Esophagus muscularis mucosa (tissue), 4 donors: ENCODE data around the gene PTPN9. TPM values are rescaled to one million over a fixed set of nuclear protein-coding genes. Genes with fewer than 3 reads are reported as not detected.
"Not testable (repeated sequence)": the region's sequence is repeated elsewhere in the genome, so short reads cannot be mapped to it uniquely, and the experiment has no call there.

Experiments used
- DNase-seq: peaks from one replicate; pipeline ENCODE4 v3.0.0-alpha.2; 2017; ENCODE audit errors: extremely low spot score
- H3K27ac ChIP-seq, 4 donors: fragments of 200-600 bp; sonication (generic); replicated peaks in 1 of 4; 1 replicate in 3 of 4; 2 replicates in 1 of 4; pipeline ENCODE4 v1.5.1; 2016 to 2019; ENCODE audit warnings: mild to moderate bottlenecking in 1 of 4
- H3K27me3 ChIP-seq, 4 donors: fragments of 200-600 bp; sonication (generic); one replicate each; pipeline versions ENCODE4 v1.5.1 to v1.6.0; 2016 to 2019
- H3K36me3 ChIP-seq, 4 donors: fragments of 200-600 bp; sonication (generic); one replicate each; pipeline ENCODE4 v1.5.1; 2016 to 2019
- H3K4me1 ChIP-seq, 4 donors: fragments of 200-600 bp; sonication (generic); one replicate each; pipeline ENCODE4 v1.5.1; 2016 to 2019
- H3K4me3 ChIP-seq, 4 donors: fragments of 200-600 bp; sonication (generic); 1 replicate in 2 of 4; 2 replicates in 2 of 4; pipeline ENCODE4 v1.5.1; 2016 to 2019; ENCODE audit warnings: mild to moderate bottlenecking in 4 of 4, moderate library complexity in 1 of 4
- H3K9me3 ChIP-seq, 4 donors: fragments of 200-600 bp; sonication (generic); 1 replicate in 3 of 4; 2 replicates in 1 of 4; pipeline ENCODE4 v1.5.1; 2016 to 2019
- EP300 ChIP-seq: sonication (generic); formaldehyde crosslinking; IDR thresholded peaks from one replicate; pipeline ENCODE4 v1.6.1; 2017; ENCODE audit warnings: antibody characterized with exemption
- POLR2A ChIP-seq: fragments of 450-650 bp; IDR thresholded peaks from one replicate; pipeline ENCODE4 v1.6.1; 2017; ENCODE audit warnings: antibody characterized with exemption, moderate library complexity, mild to moderate bottlenecking, low read depth
- POLR2AphosphoS5 ChIP-seq, 2 donors: sonication (generic); formaldehyde crosslinking; IDR thresholded peaks; one replicate each; pipeline ENCODE4 v1.6.1; 2017; ENCODE audit warnings: antibody characterized with exemption in 2 of 2
- WGBS: methylation state at CpG from one replicate; pipeline ENCODE4 v1.1.5; 2018; 5-methylcytosine and 5-hydroxymethylcytosine counted together
- intact Hi-C: fragments of 100-400 bp; cut with DNase I; formaldehyde crosslinking; loops from one replicate; pipeline ENCODE4 v1.15.1; 2023
- total RNA-seq, 4 donors: library from RNA; depleted of rRNA; stranded (reverse); fragments of >200 nt; gene quantifications; one replicate each; pipeline versions ENCODE4 v1.1.0 to v1.2.1, GENCODE V29; 2016
- TF ChIP-seq, protein P1 (sequence below), 3 experiments: fragments of 200-600 bp in 2 of 3; fragments of 450-650 bp in 1 of 3; sonication (generic) in 2 of 3; IDR thresholded peaks; one replicate each; pipeline ENCODE4 v1.5.1; 2017 to 2019; ENCODE audit warnings: antibody characterized with exemption in 3 of 3, mild to moderate bottlenecking in 2 of 3, moderate library complexity in 1 of 3

PTPN9 gene
- total RNA-seq, 4 donors from 2014 or later: 20.3 to 31.6 (median 27.5) TPM

- Histone ChIP-seq H3K27ac (peak overlapping the region; percentile 97 to 100 (median 100)), H3K4me3 (peak overlapping the region; percentile 88 to 95 (median 89)), H3K27me3 (no peaks in the 10 kb centered on the region), H3K9me3 (no peaks in the 10 kb centered on the region), H3K36me3 (no peaks in the 10 kb centered on the region), H3K4me1 (peaks cover 26 to 65% (median 50%) of the 10 kb centered on the region in 4 donors)
- intact Hi-C loops: loop anchor here (5.0 kb wide), 1 partner anchor 128 kb away; the partner anchor contains the start of gene PTPN9
- 45% methylated on average over 14 of the region's 14 CpGs for WGBS
- TF ChIP-seq POLR2AphosphoS5 (IDR thresholded peaks at IDR 0.05) (no peak), EP300 (no peak), POLR2A (no peak)
- TF ChIP-seq, protein P1, sequence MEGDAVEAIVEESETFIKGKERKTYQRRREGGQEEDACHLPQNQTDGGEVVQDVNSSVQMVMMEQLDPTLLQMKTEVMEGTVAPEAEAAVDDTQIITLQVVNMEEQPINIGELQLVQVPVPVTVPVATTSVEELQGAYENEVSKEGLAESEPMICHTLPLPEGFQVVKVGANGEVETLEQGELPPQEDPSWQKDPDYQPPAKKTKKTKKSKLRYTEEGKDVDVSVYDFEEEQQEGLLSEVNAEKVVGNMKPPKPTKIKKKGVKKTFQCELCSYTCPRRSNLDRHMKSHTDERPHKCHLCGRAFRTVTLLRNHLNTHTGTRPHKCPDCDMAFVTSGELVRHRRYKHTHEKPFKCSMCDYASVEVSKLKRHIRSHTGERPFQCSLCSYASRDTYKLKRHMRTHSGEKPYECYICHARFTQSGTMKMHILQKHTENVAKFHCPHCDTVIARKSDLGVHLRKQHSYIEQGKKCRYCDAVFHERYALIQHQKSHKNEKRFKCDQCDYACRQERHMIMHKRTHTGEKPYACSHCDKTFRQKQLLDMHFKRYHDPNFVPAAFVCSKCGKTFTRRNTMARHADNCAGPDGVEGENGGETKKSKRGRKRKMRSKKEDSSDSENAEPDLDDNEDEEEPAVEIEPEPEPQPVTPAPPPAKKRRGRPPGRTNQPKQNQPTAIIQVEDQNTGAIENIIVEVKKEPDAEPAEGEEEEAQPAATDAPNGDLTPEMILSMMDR (IDR thresholded peaks at IDR 0.05): no peak
- DNase-seq: no peak
These were observed 129.4 kb downstream of the PTPN9 start for GRCh38 chr15:75449585-75450306.

- H3K9me3 ChIP-seq, DNase-seq, H3K36me3 ChIP-seq, H3K4me3 ChIP-seq, intact Hi-C loops, H3K27me3 ChIP-seq, H3K27ac ChIP-seq: not testable (repeated sequence)
- 67% methylated on average over 13 of the region's 13 CpGs for WGBS
- peaks cover 20 to 75% (median 57%) of the 10 kb centered on the region in 4 donors for H3K4me1 ChIP-seq
These were observed 130.9 kb downstream of the PTPN9 start for GRCh38 chr15:75448171-75448570.

DNA sequence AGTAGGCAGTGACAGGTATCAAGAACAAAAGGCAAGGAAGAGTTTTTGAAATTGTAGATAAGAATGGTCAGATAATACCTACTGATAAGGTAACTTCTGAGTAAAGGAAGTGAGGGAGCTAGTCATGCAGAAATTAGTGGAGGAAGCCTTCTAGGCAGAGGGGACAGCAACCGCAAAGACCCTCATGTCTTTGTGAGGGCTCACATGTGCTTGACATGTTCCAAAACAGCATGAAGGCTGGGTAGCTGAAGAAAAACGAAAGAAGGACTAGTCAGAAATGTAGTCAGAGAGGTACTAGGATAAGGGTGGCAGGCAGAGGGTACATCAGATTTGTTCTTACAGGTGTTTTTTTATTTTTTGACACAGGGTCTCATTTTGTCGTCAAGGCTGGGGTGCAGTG is 133.0 kb downstream of the PTPN9 start:
- DNase-seq: no peak
- 84% methylated on average over 3 of the region's 3 CpGs for WGBS
- Histone ChIP-seq H3K27ac (no peak overlapping the region), H3K4me3 (no peak overlapping the region), H3K4me1 (peaks cover 14 to 69% (median 54%) of the 10 kb centered on the region in 4 donors), H3K36me3 (peaks cover 0 to 12% (median 5%) of the 10 kb centered on the region in 4 donors), H3K27me3 (no peaks in the 10 kb centered on the region), H3K9me3 (no peaks in the 10 kb centered on the region)
- TF ChIP-seq POLR2AphosphoS5 (IDR thresholded peaks at IDR 0.05) (no peak), EP300 (no peak), POLR2A (no peak)
- TF ChIP-seq, protein P1 (IDR thresholded peaks at IDR 0.05): no peak
- intact Hi-C loops: no loop called here

DNA sequence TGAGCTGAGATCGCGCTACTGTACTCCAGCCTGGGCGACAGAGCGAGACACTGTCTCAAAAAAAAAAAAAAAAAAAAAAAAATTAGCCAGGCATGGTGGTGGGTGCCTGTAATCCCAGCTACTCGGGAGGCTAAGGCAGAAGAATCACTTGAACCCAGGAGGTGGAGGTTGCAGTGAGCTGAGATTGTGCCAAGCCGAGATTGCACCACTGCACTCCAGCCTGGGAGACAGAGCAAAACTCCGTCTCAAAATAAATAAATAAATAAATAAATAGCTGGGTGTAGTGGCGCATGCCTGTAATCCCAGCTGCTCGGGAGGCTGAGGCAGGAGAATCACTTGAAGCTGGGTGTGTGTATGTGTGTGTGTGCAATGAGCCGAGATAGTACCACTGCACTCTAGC is 133.8 kb downstream of the PTPN9 start:
- DNase-seq, H3K27ac ChIP-seq, intact Hi-C loops, H3K4me3 ChIP-seq, H3K27me3 ChIP-seq, H3K9me3 ChIP-seq: not testable (repeated sequence)
- H3K36me3 ChIP-seq: peaks cover 0 to 13% (median 6%) of the 10 kb centered on the region in 4 donors
- WGBS: 90% methylated on average over 10 of the region's 10 CpGs
- H3K4me1 ChIP-seq: peaks cover 14 to 67% (median 53%) of the 10 kb centered on the region in 4 donors

GRCh38 chr15:75443972-75444453 is 135.1 kb downstream of the PTPN9 start:
- H3K27me3 ChIP-seq, H3K27ac ChIP-seq, H3K9me3 ChIP-seq, intact Hi-C loops, H3K4me3 ChIP-seq, DNase-seq: not testable (repeated sequence)
- Histone ChIP-seq H3K36me3 (peaks cover 0 to 13% (median 6%) of the 10 kb centered on the region in 4 donors), H3K4me1 (peaks cover 3 to 54% (median 43%) of the 10 kb centered on the region in 4 donors)
- 91% methylated on average over 8 of the region's 8 CpGs for WGBS

GRCh38 chr15:75437721-75438120 is 141.4 kb downstream of the PTPN9 start:
- DNase-seq: no peak
- intact Hi-C loops: no loop called here
- H3K4me3 ChIP-seq: no peak overlapping the region
- no peaks in the 10 kb centered on the region for H3K9me3 ChIP-seq
- no peak overlapping the region for H3K27ac ChIP-seq
- peaks cover 0 to 17% (median 13%) of the 10 kb centered on the region in 4 donors for H3K36me3 ChIP-seq
- TF ChIP-seq EP300 (no peak), POLR2AphosphoS5 (IDR thresholded peaks at IDR 0.05) (no peak), POLR2A (no peak)
- TF ChIP-seq, protein P1 (IDR thresholded peaks at IDR 0.05): no peak
- H3K27me3 ChIP-seq: no peaks in the 10 kb centered on the region
- H3K4me1 ChIP-seq: peaks cover 0 to 24% (median 14%) of the 10 kb centered on the region in 4 donors
- 92% methylated on average over 4 of the region's 4 CpGs for WGBS
